ENCODE measurements around the gene FBXW9.

DNA sequence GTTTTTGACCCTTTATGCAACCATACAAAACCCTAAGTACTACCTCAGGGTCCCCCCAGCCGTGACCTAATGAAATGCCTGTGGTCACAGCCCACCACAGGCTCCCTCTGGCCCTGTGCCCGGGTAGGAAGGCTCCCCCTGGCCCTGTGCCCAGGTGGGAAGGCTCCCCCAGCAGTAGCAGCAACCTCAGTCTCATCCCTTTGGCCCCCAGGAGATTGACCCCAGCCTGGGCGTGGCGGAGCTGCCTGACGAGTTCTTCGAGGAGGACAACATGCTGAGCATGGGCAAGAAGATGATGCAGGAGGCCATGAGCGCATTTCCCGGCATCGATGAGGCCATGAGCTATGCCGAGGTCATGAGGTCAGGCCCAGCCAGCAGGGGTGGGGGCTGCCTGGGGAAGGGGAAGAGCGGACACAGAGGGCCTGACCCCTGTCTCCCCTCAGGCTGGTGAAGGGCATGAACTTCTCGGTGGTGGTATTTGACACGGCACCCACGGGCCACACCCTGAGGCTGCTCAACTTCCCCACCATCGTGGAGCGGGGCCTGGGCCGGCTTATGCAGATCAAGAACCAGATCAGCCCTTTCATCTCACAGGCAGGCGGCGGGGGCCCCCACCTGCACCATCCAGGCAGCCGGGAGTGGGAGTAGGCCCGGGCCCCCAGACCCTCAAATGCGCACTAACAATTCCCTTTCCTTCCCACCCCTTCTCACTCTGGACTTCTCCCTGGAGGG lies 48.9 kb upstream of the FBXW9 start:
- TF ChIP-seq, protein P1, sequence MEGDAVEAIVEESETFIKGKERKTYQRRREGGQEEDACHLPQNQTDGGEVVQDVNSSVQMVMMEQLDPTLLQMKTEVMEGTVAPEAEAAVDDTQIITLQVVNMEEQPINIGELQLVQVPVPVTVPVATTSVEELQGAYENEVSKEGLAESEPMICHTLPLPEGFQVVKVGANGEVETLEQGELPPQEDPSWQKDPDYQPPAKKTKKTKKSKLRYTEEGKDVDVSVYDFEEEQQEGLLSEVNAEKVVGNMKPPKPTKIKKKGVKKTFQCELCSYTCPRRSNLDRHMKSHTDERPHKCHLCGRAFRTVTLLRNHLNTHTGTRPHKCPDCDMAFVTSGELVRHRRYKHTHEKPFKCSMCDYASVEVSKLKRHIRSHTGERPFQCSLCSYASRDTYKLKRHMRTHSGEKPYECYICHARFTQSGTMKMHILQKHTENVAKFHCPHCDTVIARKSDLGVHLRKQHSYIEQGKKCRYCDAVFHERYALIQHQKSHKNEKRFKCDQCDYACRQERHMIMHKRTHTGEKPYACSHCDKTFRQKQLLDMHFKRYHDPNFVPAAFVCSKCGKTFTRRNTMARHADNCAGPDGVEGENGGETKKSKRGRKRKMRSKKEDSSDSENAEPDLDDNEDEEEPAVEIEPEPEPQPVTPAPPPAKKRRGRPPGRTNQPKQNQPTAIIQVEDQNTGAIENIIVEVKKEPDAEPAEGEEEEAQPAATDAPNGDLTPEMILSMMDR (conservative IDR thresholded peaks at IDR 0.05; ENCODE audit: low read length), result no peak
- TF ChIP-seq EZH2phosphoT487 (IDR thresholded peaks at IDR 0.05; ENCODE audit: borderline replicate concordance, low read depth, low read length), result no peak

All from OCI-LY7 (cell line).